Measurements from ENCODE around the gene GJD4. TPM values are rescaled to one million over a fixed set of nuclear protein-coding genes. Genes with fewer than 3 reads are reported as not detected.

GJD4 gene
- total RNA-seq, 1 experiment from 2014 or later, result not detected

DNA sequence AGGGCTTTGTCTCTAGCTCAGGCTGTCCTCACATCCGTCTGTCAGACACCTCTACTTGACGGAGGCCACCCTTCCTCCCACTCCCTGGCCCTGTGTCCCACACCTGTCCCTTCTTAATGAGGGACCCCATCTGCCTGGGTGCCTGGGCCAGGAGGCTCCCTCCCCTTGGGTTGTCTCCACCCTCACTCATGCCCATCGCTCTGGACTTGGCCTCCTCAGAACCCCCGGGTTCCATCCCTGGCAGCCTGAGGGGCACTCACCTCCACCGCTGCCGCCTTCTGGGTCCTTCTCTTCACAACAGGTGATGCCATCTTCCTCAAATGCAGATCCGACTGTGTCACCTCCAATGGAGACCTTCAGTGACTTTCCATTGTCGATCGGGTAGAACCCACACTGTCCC is 20.2 kb upstream of the GJD4 start:
- DNase-seq (ENCODE audit: low read depth, low spot score), result no peak
- Histone ChIP-seq H3K9me3 (ENCODE audit: control insufficient read depth in 1 of 2, insufficient read depth in 1 of 2, low read depth in 1 of 2, low read length in 2 of 2) (no peaks in the 10 kb centered on the region), H3K4me1 (ENCODE audit: control insufficient read depth in 1 of 2, insufficient read depth in 2 of 2, low read length in 2 of 2) (no peaks in the 10 kb centered on the region), H3K4me2 (ENCODE audit: low read length) (no peak overlapping the region), H3K9ac (ENCODE audit: low read length) (no peak overlapping the region), H3K27ac (ENCODE audit: low read depth, low read length) (no peak overlapping the region), H3K4me3 (replicated peaks in 1 of 2; ENCODE audit: low read depth in 1 of 2, low read length in 2 of 2) (no peak overlapping the region), H3K36me3 (ENCODE audit: control insufficient read depth in 1 of 2, insufficient read depth in 2 of 2, low read length in 2 of 2) (no peaks in the 10 kb centered on the region), H3K9me2 (ENCODE audit: insufficient read depth) (no peaks in the 10 kb centered on the region), H2AFZ (ENCODE audit: low read depth, low read length, poor library complexity, severe bottlenecking) (no peak overlapping the region), H3K79me2 (ENCODE audit: insufficient read depth, low read length) (no peaks in the 10 kb centered on the region), H4K20me1 (ENCODE audit: insufficient read depth) (no peaks in the 10 kb centered on the region), H3K27me3 (ENCODE audit: insufficient read depth, low read length) (peaks cover 12% of the 10 kb centered on the region; the same call in 1 of the 2 replicates)
- BruUV-seq (replicated peaks), result no TSS peak
- ChIA-PET RAD21 (ENCODE audit: low non-redundant PET in 1 of 2, low total read pairs in 2 of 2, uncharacterized antibody in 2 of 2, unreplicated experiment in 2 of 2) (no interaction called here), CTCF (no interaction called here), POLR2A (no interaction called here)
- TF ChIP-seq, protein P1, sequence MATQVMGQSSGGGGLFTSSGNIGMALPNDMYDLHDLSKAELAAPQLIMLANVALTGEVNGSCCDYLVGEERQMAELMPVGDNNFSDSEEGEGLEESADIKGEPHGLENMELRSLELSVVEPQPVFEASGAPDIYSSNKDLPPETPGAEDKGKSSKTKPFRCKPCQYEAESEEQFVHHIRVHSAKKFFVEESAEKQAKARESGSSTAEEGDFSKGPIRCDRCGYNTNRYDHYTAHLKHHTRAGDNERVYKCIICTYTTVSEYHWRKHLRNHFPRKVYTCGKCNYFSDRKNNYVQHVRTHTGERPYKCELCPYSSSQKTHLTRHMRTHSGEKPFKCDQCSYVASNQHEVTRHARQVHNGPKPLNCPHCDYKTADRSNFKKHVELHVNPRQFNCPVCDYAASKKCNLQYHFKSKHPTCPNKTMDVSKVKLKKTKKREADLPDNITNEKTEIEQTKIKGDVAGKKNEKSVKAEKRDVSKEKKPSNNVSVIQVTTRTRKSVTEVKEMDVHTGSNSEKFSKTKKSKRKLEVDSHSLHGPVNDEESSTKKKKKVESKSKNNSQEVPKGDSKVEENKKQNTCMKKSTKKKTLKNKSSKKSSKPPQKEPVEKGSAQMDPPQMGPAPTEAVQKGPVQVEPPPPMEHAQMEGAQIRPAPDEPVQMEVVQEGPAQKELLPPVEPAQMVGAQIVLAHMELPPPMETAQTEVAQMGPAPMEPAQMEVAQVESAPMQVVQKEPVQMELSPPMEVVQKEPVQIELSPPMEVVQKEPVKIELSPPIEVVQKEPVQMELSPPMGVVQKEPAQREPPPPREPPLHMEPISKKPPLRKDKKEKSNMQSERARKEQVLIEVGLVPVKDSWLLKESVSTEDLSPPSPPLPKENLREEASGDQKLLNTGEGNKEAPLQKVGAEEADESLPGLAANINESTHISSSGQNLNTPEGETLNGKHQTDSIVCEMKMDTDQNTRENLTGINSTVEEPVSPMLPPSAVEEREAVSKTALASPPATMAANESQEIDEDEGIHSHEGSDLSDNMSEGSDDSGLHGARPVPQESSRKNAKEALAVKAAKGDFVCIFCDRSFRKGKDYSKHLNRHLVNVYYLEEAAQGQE (IDR thresholded peaks at IDR 0.05; ENCODE audit: low read depth), result no peak
- TF ChIP-seq SP1 (IDR thresholded peaks at IDR 0.05; ENCODE audit: low read depth) (no peak), EGR1 (IDR thresholded peaks at IDR 0.05; ENCODE audit: low read depth) (no peak), CEBPB (IDR thresholded peaks at IDR 0.05; ENCODE audit: low read depth) (no peak), ZFX (IDR thresholded peaks at IDR 0.05) (no peak)
- no peak for ATAC-seq
- intact Hi-C loops (cut with micrococcal nuclease), result no loop called here

DNA sequence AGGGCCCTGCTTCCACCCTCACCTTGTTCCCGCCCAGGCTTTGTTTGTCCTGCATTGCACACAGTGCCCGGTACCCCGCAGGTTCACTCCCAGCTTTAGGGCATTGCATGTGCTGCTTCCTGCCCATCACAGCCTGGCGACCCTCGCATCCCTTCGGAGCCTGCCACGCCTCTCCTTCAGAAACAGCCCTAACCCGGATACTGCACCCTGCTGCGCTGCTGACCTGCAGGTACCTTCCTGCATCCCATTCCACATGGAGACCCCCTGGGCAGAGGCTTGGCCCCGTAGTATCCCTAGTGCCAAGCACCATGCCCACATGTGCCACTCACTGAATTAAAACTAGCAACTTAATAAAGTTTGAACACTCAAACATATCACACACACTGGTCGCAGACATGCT is 19.8 kb upstream of the GJD4 start:
- H3K36me3 ChIP-seq (ENCODE audit: control insufficient read depth in 1 of 2, insufficient read depth in 2 of 2, low read length in 2 of 2), result no peaks in the 10 kb centered on the region
- ChIA-PET CTCF (no interaction called here), RAD21 (ENCODE audit: low non-redundant PET in 1 of 2, low total read pairs in 2 of 2, uncharacterized antibody in 2 of 2, unreplicated experiment in 2 of 2) (no interaction called here), POLR2A (no interaction called here)
- no peak overlapping the region for H3K27ac ChIP-seq (ENCODE audit: low read depth, low read length)
- H3K9me3 ChIP-seq (ENCODE audit: control insufficient read depth in 1 of 2, insufficient read depth in 1 of 2, low read depth in 1 of 2, low read length in 2 of 2), result no peaks in the 10 kb centered on the region
- no peaks in the 10 kb centered on the region for H3K79me2 ChIP-seq (ENCODE audit: insufficient read depth, low read length)
- no peak overlapping the region for H3K4me3 ChIP-seq (replicated peaks in 1 of 2; ENCODE audit: low read depth in 1 of 2, low read length in 2 of 2)
- no TSS peak for BruUV-seq (replicated peaks)
- no peak overlapping the region for H3K4me2 ChIP-seq (ENCODE audit: low read length)
- DNase-seq (ENCODE audit: low read depth, low spot score) (no peak), ATAC-seq (no peak)
- H3K9me2 ChIP-seq (ENCODE audit: insufficient read depth), result no peaks in the 10 kb centered on the region
- H3K4me1 ChIP-seq (ENCODE audit: control insufficient read depth in 1 of 2, insufficient read depth in 2 of 2, low read length in 2 of 2), result no peaks in the 10 kb centered on the region
- H2AFZ ChIP-seq (ENCODE audit: low read depth, low read length, poor library complexity, severe bottlenecking), result no peak overlapping the region
- no peaks in the 10 kb centered on the region for H4K20me1 ChIP-seq (ENCODE audit: insufficient read depth)
- H3K27me3 ChIP-seq (ENCODE audit: insufficient read depth, low read length), result peaks cover 12% of the 10 kb centered on the region; the same call in 1 of the 2 replicates
- H3K9ac ChIP-seq (ENCODE audit: low read length), result no peak overlapping the region
- intact Hi-C loops (cut with micrococcal nuclease), result no loop called here
- TF ChIP-seq SP1 (IDR thresholded peaks at IDR 0.05; ENCODE audit: low read depth) (no peak), SRF (IDR thresholded peaks at IDR 0.05; ENCODE audit: low read depth) (no peak), POLR2AphosphoS5 (IDR thresholded peaks at IDR 0.05; ENCODE audit: low read depth, low read length) (no peak), ELF1 (IDR thresholded peaks at IDR 0.05; ENCODE audit: borderline replicate concordance, low read depth) (no peak), EGR1 (IDR thresholded peaks at IDR 0.05; ENCODE audit: low read depth) (no peak), CBX3 (IDR thresholded peaks at IDR 0.05; ENCODE audit: low read depth) (no peak)
- TF ChIP-seq, protein P1 (IDR thresholded peaks at IDR 0.05; ENCODE audit: low read depth), result no peak
- TF ChIP-seq, protein P2, sequence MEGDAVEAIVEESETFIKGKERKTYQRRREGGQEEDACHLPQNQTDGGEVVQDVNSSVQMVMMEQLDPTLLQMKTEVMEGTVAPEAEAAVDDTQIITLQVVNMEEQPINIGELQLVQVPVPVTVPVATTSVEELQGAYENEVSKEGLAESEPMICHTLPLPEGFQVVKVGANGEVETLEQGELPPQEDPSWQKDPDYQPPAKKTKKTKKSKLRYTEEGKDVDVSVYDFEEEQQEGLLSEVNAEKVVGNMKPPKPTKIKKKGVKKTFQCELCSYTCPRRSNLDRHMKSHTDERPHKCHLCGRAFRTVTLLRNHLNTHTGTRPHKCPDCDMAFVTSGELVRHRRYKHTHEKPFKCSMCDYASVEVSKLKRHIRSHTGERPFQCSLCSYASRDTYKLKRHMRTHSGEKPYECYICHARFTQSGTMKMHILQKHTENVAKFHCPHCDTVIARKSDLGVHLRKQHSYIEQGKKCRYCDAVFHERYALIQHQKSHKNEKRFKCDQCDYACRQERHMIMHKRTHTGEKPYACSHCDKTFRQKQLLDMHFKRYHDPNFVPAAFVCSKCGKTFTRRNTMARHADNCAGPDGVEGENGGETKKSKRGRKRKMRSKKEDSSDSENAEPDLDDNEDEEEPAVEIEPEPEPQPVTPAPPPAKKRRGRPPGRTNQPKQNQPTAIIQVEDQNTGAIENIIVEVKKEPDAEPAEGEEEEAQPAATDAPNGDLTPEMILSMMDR (IDR thresholded peaks at IDR 0.05 in 2 of 3, conservative IDR thresholded peaks at IDR 0.05 in 1 of 3; ENCODE audit: borderline replicate concordance in 1 of 3, insufficient read depth in 1 of 3, low read depth in 2 of 3, low read length in 2 of 3), result no peak
- TF ChIP-seq, protein P3, sequence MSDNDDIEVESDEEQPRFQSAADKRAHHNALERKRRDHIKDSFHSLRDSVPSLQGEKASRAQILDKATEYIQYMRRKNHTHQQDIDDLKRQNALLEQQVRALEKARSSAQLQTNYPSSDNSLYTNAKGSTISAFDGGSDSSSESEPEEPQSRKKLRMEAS (IDR thresholded peaks at IDR 0.05), result no peak
